ENCODE measurements around the gene MPHOSPH10.
"Not testable (repeated sequence)": the region's sequence is repeated elsewhere in the genome, so short reads cannot be mapped to it uniquely, and the experiment has no call there.

MPHOSPH10 gene

GRCh38 chr2:71166812-71167211 lies 36.4 kb downstream of the MPHOSPH10 start:
- no peak for DNase-seq (ENCODE audit: low read depth in 3 of 3)

- DNase-seq (ENCODE audit: low read depth in 3 of 3), result no peak
Observed at GRCh38 chr2:71173096-71173495, 42.7 kb downstream of the MPHOSPH10 start.

GRCh38 chr2:71174207-71174606 lies 43.8 kb downstream of the MPHOSPH10 start:
- no peak for DNase-seq (ENCODE audit: low read depth in 3 of 3)

GRCh38 chr2:71178836-71179235 lies 48.4 kb downstream of the MPHOSPH10 start:
- DNase-seq (ENCODE audit: low read depth in 3 of 3), result not testable (repeated sequence)

GRCh38 chr2:71181316-71181715 lies 50.9 kb downstream of the MPHOSPH10 start:
- no peak for DNase-seq (ENCODE audit: low read depth in 3 of 3)

GRCh38 chr2:71183306-71184115 lies 53.1 kb downstream of the MPHOSPH10 start:
- not testable (repeated sequence) for DNase-seq (ENCODE audit: low read depth in 3 of 3)

GRCh38 chr2:71186973-71187372 lies 56.5 kb downstream of the MPHOSPH10 start:
- no peak for DNase-seq (ENCODE audit: low read depth in 3 of 3)

- DNase-seq (ENCODE audit: low read depth in 3 of 3), result no peak
Observed at GRCh38 chr2:71187589-71187988, 57.2 kb downstream of the MPHOSPH10 start.

GRCh38 chr2:71190656-71191569 lies 60.5 kb downstream of the MPHOSPH10 start:
- no peak for DNase-seq (ENCODE audit: low read depth in 3 of 3)

- DNase-seq (ENCODE audit: low read depth in 3 of 3), result no peak
Observed at GRCh38 chr2:71191570-71191943, 61.1 kb downstream of the MPHOSPH10 start.
